Osteoblast (primary cell): ENCODE data around the gene SPINK4. TPM values are rescaled to one million over a fixed set of nuclear protein-coding genes. Genes with fewer than 3 reads are reported as not detected.

Experiments
- DNase-seq: peaks from one replicate; pipeline ENCODE4 v3.0.0; 2011; ENCODE audit warnings: low spot score, mixed read lengths; ENCODE audit not compliant: insufficient read length; ENCODE audit errors: missing footprints
- H2AFZ ChIP-seq: 2 replicates; pipeline ENCODE4 v1.6.0; 2011; ENCODE audit warnings: mild to moderate bottlenecking, low read length
- H3K27ac ChIP-seq: 2 replicates; pipeline ENCODE4 v1.5.1; 2011; ENCODE audit warnings: mild to moderate bottlenecking, low read depth, low read length, moderate library complexity
- H3K27me3 ChIP-seq: 2 replicates; pipeline ENCODE4 v1.6.0; 2012; ENCODE audit warnings: mild to moderate bottlenecking, control low read depth, inconsistent platforms, low read length, moderate library complexity; ENCODE audit not compliant: insufficient read depth
- H3K36me3 ChIP-seq: 2 replicates; pipeline ENCODE4 v1.5.1; 2011; ENCODE audit warnings: mild to moderate bottlenecking, low read length, control low read depth, moderate library complexity; ENCODE audit not compliant: insufficient read depth
- H3K4me1 ChIP-seq: 2 replicates; pipeline ENCODE4 v1.5.1; 2011; ENCODE audit warnings: mild to moderate bottlenecking, low read length, control low read depth, moderate library complexity; ENCODE audit not compliant: insufficient read depth
- H3K4me2 ChIP-seq: 2 replicates; pipeline ENCODE4 v1.6.0; 2011; ENCODE audit warnings: mild to moderate bottlenecking, low read length; ENCODE audit not compliant: insufficient read depth
- H3K4me3 ChIP-seq: fragments of 200-600 bp; sonication (generic); 3 replicates; pipeline ENCODE4 v1.5.1; 2012; ENCODE audit warnings: mild to moderate bottlenecking, low read length, inconsistent platforms; ENCODE audit not compliant: insufficient read depth
- H3K79me2 ChIP-seq: 2 replicates; pipeline ENCODE4 v1.6.0; 2012; ENCODE audit warnings: mild to moderate bottlenecking, low read length, control low read depth, inconsistent platforms; ENCODE audit not compliant: insufficient read depth
- H3K9me3 ChIP-seq: 2 replicates; pipeline ENCODE4 v1.5.1; 2011; ENCODE audit warnings: low read depth, low read length, control low read depth
- H4K20me1 ChIP-seq: 2 replicates; pipeline ENCODE4 v1.6.0; 2012; ENCODE audit warnings: mild to moderate bottlenecking, low read length, control low read depth; ENCODE audit not compliant: insufficient read depth
- total RNA-seq: library from RNA; depleted of rRNA; stranded (reverse); fragments of >200 nt; gene quantifications from 2 replicates; pipeline ENCODE4 v1.2.3, GENCODE V29; 2012
- TF ChIP-seq, protein P1 (sequence below): IDR thresholded peaks from 2 replicates; pipeline ENCODE4 v1.5.1; 2011; ENCODE audit warnings: mild to moderate bottlenecking, low read depth, low read length, moderate library complexity; ENCODE audit errors: extremely low read depth

Gene SPINK4
- total RNA-seq, 1 donor, result not detected

GRCh38 chr9:33246269-33246860 lies 6.4 kb downstream of the SPINK4 start:
- Histone ChIP-seq H4K20me1 (no peaks in the 10 kb centered on the region), H3K79me2 (no peaks in the 10 kb centered on the region), H3K4me1 (peaks cover 8% of the 10 kb centered on the region), H2AFZ (no peak overlapping the region), H3K9me3 (no peaks in the 10 kb centered on the region), H3K27me3 (no peaks in the 10 kb centered on the region), H3K36me3 (no peaks in the 10 kb centered on the region), H3K4me3 (no peak overlapping the region), H3K4me2 (no peak overlapping the region), H3K27ac (no peak overlapping the region)
- TF ChIP-seq, protein P1, sequence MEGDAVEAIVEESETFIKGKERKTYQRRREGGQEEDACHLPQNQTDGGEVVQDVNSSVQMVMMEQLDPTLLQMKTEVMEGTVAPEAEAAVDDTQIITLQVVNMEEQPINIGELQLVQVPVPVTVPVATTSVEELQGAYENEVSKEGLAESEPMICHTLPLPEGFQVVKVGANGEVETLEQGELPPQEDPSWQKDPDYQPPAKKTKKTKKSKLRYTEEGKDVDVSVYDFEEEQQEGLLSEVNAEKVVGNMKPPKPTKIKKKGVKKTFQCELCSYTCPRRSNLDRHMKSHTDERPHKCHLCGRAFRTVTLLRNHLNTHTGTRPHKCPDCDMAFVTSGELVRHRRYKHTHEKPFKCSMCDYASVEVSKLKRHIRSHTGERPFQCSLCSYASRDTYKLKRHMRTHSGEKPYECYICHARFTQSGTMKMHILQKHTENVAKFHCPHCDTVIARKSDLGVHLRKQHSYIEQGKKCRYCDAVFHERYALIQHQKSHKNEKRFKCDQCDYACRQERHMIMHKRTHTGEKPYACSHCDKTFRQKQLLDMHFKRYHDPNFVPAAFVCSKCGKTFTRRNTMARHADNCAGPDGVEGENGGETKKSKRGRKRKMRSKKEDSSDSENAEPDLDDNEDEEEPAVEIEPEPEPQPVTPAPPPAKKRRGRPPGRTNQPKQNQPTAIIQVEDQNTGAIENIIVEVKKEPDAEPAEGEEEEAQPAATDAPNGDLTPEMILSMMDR, result no peak
- no peak for DNase-seq

GRCh38 chr9:33248606-33249005 lies 8.6 kb downstream of the SPINK4 start:
- Histone ChIP-seq H3K27ac (no peak overlapping the region), H3K4me2 (no peak overlapping the region), H3K79me2 (no peaks in the 10 kb centered on the region), H4K20me1 (no peaks in the 10 kb centered on the region), H3K9me3 (no peaks in the 10 kb centered on the region), H3K4me1 (peaks cover 8% of the 10 kb centered on the region), H3K36me3 (peaks cover 12% of the 10 kb centered on the region), H3K27me3 (no peaks in the 10 kb centered on the region), H3K4me3 (no peak overlapping the region), H2AFZ (no peak overlapping the region)
- TF ChIP-seq, protein P1, result no peak
- no peak for DNase-seq

DNA sequence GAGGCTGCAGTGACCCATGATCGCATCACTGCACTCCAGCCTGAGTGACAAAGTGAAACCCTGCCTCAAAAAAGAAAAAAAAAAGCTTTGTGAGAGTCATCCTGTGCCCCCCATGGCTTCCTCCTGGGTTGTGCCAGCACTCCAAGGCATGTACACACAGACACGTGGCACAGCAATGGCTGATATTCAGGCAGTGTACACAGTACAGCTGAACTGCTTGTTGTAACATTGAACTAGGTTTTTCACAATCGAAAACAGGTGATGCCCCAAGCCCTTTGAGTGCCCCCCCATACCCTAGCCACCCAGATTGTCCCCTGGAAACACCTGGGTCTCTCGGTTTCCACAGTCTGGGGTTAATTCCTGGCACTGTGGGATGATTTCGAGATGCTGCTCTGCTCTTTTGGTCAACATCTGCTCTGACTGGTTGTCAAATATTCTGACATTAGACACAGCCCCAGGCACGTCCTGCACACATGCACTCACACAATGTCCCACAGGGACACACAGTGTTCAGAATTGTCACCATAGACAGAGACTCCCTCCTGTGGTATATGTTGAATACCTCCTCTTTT lies 9.2 kb downstream of the SPINK4 start:
- no peaks in the 10 kb centered on the region for H4K20me1 ChIP-seq
- H3K4me1 ChIP-seq, result peaks cover 8% of the 10 kb centered on the region
- H3K9me3 ChIP-seq, result no peaks in the 10 kb centered on the region
- no peak overlapping the region for H3K4me2 ChIP-seq
- TF ChIP-seq, protein P1, result no peak
- peaks cover 13% of the 10 kb centered on the region for H3K36me3 ChIP-seq
- no peak overlapping the region for H3K27ac ChIP-seq
- DNase-seq, result peak; percentile 34
- no peak overlapping the region for H3K4me3 ChIP-seq
- H3K27me3 ChIP-seq, result no peaks in the 10 kb centered on the region
- no peaks in the 10 kb centered on the region for H3K79me2 ChIP-seq
- H2AFZ ChIP-seq, result no peak overlapping the region

GRCh38 chr9:33249983-33250382 lies 10.0 kb downstream of the SPINK4 start:
- Histone ChIP-seq H3K4me3 (no peak overlapping the region), H3K27me3 (no peaks in the 10 kb centered on the region), H3K4me1 (peaks cover 8% of the 10 kb centered on the region), H4K20me1 (no peaks in the 10 kb centered on the region), H3K9me3 (no peaks in the 10 kb centered on the region), H3K79me2 (no peaks in the 10 kb centered on the region), H3K36me3 (peaks cover 21% of the 10 kb centered on the region), H3K27ac (peak overlapping the region; percentile 61), H3K4me2 (peak overlapping the region; percentile 0), H2AFZ (peak overlapping the region; percentile 63)
- DNase-seq, result no peak
- TF ChIP-seq, protein P1, result no peak
